ENCODE results near the gene KLF1.
"Not testable (repeated sequence)": the region's sequence is repeated elsewhere in the genome, so short reads cannot be mapped to it uniquely, and the experiment has no call there.

KLF1 gene

GRCh38 chr19:12886969-12887747 is at the start of gene KLF1:
KLF1 (minus strand) TSS chr19:12887201; CDS start chr19:12887140, 61 bp downstream.
- in situ Hi-C loops (cut with HindIII; ENCODE audit: low sequenced_read_pairs) = no loop called here

DNA sequence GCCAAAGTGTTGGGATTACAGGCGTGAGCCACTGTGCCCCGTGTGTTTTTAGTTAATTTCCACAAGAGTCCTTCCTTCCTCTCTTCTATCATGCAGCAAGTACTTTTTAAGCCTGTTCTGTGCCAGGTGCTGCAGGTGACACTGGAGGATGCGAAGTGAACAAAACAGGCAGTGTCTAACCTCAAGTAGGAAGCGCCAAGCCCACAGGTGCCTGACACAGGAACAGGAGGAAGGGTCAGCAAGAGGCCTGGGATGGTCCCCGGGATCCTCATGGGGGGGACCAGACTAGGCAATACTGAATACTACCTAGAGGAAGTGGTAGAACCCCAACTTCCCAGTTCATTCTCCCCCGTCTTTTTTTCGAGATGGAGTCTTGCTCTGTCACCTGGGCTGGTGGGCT is 49.6 kb upstream of the KLF1 start:
- in situ Hi-C loops (cut with HindIII; ENCODE audit: low sequenced_read_pairs) = no loop called here

DNA sequence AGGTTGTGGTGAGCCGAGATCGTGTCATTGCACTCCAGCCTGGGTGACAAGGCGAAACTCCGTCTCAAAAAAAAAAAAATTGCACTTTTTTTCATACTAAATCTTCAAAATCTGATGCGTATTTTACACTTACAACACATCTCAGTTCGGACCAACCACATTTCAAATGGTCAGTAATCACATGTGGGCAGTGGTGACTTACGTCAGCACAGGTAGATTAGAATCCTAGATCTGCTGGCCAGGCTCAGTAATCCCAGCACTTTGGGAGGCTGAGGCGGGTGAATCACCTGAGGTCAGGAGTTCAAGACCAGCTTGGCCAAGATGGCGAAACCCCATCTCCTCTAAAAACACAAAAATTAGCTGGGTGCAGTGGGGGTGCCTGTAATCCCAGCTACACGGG is 48.1 kb upstream of the KLF1 start:
- in situ Hi-C loops (cut with HindIII; ENCODE audit: low sequenced_read_pairs) = no loop called here

DNA sequence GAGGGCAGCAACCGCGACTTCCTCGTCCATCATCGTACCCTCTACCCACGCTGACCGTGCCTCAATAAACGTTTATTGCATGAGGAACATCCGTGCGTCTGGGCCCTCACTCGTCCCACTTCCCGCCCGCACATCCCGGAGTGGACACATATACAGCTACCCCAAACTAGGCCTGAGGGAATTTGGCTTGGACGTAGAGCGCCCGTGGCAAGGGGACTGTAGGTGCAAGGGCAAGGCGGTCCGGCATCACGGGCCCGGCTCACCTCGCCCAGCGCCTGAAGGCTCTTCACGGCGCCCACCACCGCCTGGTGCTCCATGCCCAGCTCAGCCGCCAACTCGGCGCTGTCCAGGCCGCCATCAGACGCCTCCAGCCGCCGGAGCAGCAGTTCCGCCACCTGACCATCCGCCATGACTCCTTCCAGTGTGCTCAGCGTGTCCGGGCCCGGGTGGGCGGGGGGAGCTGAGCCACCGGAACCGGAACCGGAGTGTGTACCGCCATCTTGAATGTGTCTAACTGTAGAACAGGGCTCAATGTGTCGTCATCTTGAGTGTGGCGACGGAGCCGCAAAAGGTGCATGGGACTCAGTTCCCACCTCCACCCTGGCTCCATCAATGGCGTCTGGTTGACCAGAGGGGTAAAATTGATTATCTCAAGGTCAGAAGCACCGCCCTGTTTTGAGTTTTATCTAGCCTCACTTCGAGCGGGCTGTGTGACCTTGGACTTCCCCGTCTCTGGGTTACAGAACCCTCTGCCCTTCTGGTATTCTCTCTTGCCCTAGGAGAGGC is 46.5 kb upstream of the KLF1 start, which contains the start of gene FARSA:
Gene FARSA, minus strand, starts transcription at position 425 of the 786 bp plus-strand sequence. Its CDS starts 15 bp downstream, at position 410.
- in situ Hi-C loops (cut with HindIII; ENCODE audit: low sequenced_read_pairs) = no loop called here

GRCh38 chr19:12932392-12933286 is 45.6 kb upstream of the KLF1 start:
- in situ Hi-C loops (cut with HindIII; ENCODE audit: low sequenced_read_pairs) = no loop called here

DNA sequence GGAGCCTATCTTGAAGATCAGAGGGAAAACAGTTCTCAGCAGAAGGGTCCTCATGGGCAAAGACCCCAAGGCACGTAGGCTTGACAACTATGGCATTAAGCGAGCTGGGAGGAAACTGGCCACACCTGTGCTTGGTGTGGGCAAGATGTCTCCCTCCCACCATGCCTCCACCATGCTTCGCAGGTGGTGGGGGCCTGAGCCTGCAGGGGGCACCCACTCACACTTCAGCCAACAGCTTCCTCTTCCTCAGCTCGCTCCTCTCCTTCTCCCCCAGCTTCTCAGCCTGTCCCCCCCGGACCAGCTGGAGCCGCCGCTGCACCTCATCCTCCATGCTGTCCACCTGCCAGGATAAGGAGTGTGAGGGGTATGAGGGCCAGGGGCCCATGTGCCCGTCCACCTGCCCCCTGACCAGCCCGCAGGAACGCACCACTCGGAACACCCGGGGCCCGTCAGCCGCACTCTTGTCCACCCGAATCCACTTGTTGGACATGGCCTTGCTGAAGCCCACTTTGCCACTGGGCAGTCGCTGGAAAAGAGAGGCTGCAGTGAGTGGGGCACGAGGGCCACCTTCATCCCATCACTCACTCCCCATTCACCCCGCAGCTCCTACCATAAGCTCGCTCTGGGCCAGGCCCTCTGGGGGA is 43.1 kb upstream of the KLF1 start:
- in situ Hi-C loops (cut with HindIII; ENCODE audit: low sequenced_read_pairs) = no loop called here

DNA sequence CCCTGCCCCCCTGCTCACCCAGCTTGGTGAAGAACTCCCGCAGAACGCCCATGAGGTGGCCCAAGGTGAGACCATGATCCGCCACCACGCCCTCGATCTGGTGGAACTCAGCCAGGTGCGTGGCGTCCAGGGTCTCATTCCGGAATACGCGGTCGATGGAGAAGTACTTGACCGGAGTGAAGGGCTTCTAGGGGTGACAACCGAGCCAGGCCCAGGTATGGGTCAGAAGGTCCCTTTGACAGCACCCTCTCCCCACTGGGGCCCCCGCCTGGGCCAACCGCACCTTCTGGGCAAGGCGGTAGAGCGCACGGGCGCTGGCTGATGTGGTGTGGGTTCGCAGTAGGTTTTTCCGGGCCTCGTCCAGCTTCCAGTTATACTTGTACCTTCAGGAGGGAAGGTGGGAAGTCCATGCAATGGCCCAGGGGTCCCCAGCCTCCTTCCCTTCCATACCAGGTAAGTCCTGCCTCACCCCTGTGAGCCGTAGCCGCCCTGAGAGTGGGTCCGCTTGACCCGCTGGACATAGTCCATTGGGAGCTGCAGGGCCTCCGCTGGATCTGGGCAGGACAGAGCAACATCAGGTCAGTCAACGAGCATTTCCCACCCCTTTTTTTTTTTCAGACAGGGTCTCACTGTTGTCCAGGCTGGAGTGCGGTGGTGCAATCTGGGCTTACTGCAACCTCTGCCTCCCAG is 37.8 kb upstream of the KLF1 start:
- in situ Hi-C loops (cut with HindIII; ENCODE audit: low sequenced_read_pairs) = no loop called here

DNA sequence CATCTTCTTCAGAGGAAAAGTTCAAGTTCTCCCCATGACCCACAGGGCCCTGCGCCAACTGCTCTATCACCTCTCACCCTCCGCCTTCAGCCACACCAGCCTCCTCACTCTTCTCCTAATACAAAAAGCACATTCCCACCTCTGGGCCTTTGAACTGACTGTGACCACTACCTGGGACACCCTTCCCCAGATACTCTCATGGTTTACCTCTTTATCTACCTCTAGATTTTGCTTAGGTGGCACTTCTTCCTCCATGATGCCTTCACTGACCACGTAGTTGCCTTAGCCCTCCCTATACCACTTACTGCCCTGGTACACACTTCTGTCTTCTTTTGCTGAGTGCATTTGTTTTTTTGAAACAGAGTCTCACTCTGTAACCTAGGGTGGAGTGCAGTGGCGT is 36.0 kb upstream of the KLF1 start:
- in situ Hi-C loops (cut with HindIII; ENCODE audit: low sequenced_read_pairs) = no loop called here

GRCh38 chr19:12921047-12921446 is 34.0 kb upstream of the KLF1 start:
- in situ Hi-C loops (cut with HindIII; ENCODE audit: low sequenced_read_pairs) = no loop called here

GRCh38 chr19:12918253-12918652 is 31.3 kb upstream of the KLF1 start:
- in situ Hi-C loops (cut with HindIII; ENCODE audit: low sequenced_read_pairs) = no loop called here

GRCh38 chr19:12915860-12916259 is 28.9 kb upstream of the KLF1 start:
- in situ Hi-C loops (cut with HindIII; ENCODE audit: low sequenced_read_pairs) = not testable (repeated sequence)

GRCh38 chr19:12913851-12914690 is 27.1 kb upstream of the KLF1 start:
- in situ Hi-C loops (cut with HindIII; ENCODE audit: low sequenced_read_pairs) = no loop called here

DNA sequence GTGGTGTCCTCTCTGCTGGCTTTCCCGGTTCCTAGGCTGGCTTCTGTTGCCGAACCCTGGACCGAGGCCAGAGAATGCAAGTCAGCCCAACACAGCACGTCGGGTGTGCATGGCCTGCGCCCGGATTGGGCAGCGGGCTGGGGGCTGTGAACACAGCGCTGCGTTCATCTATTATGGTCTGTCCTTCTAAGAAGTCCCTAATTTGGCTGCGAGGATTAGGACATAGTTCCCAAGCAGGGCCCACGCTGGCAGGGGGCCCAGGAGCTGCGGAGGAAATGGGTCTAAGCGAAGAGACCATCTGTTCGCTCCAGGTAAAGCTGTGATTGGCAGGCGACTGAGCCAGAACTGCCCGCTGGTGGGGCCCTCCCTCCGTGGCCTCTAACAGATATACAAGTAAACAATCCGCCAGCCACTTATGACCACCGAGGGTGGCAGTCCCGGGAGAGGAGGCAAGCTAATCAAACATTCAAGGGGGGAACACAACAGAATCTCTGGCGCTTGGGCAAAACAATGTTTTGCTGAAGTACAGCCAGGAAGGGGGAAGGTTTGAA is 26.1 kb upstream of the KLF1 start:
- in situ Hi-C loops (cut with HindIII; ENCODE audit: low sequenced_read_pairs) = no loop called here

- in situ Hi-C loops (cut with HindIII; ENCODE audit: low sequenced_read_pairs) = no loop called here
Measured at GRCh38 chr19:12912571-12912970, 25.6 kb upstream of the KLF1 start.

- in situ Hi-C loops (cut with HindIII; ENCODE audit: low sequenced_read_pairs) = no loop called here
Measured at GRCh38 chr19:12907166-12907565, 20.2 kb upstream of the KLF1 start.

GRCh38 chr19:12899891-12900518 is 13.0 kb upstream of the KLF1 start:
- in situ Hi-C loops (cut with HindIII; ENCODE audit: low sequenced_read_pairs) = no loop called here

DNA sequence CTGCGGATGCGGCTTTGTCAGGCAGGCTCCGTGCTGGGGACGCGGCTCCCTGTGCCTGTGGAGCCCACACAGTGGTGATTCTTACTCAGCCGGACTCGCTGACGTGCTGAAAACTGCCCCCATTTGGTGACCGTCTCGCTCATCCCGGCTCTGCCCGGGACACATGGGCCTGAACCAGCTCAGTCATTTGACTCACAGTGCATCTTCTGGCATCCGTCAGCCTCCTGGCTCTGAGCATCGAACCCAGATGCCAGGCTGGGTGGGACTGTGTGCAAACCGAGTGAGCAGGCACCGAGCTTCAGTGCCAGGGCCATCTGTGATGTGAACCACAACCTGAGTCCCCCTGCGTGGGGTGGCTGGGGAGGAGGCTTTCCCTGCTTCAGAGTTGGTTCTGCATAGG is 9.5 kb upstream of the KLF1 start:
- in situ Hi-C loops (cut with HindIII; ENCODE audit: low sequenced_read_pairs) = no loop called here

DNA sequence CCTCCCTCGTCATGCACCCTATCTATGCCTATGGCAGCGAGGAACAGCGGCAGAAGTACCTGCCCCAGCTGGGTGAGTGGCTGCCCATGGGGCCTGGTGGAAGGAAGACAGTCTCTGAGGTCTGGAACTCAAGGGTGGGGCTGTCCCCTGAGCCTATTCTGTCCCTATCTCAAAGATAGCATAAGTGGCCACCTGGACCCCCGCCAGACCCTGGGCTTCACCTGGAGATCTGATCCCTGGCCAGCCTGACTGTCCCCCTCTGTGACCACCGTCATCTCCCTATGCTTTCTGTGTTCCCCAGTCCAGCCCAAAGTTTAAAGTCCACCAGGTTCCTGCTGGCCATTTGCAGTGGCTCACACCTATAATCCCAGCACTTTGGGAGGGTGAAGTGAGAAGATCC is 6.6 kb upstream of the KLF1 start:
- in situ Hi-C loops (cut with HindIII; ENCODE audit: low sequenced_read_pairs) = no loop called here

Measured in endothelial cell of hepatic sinusoid (primary cell).